B cell (primary cell): ENCODE results near the gene CYP20A1.

Source experiments
- CTCF ChIP-seq: fragments of 200-600 bp; IDR thresholded peaks from one replicate; pipeline ENCODE4 v1.8.0; 2022; ENCODE audit warnings: antibody characterized with exemption, mild to moderate bottlenecking
- EZH2 ChIP-seq: IDR thresholded peaks from 2 replicates; pipeline ENCODE4 v1.6.1; 2012; ENCODE audit warnings: borderline replicate concordance, low read depth, mild to moderate bottlenecking, moderate library complexity, low read length; ENCODE audit not compliant: insufficient read depth, poor library complexity, severe bottlenecking

- TF ChIP-seq CTCF, result no peak
- TF ChIP-seq EZH2, result no peak
Observed at GRCh38 chr2:203261326-203262159, 22.7 kb downstream of the CYP20A1 start.
